IPS DF 4.7 (cell line): ENCODE results near the gene VANGL1.

ENCODE experiments used
- DNase-seq: peaks from one replicate; pipeline ENCODE4 v3.0.0-alpha.2; 2013; ENCODE audit warnings: low spot score; ENCODE audit errors: extremely low read depth

VANGL1 gene

GRCh38 chr1:115643666-115644065 lies 1.9 kb downstream of the VANGL1 start:
- no peak for DNase-seq

- no peak for DNase-seq
These were observed 2.3 kb downstream of the VANGL1 start for GRCh38 chr1:115644109-115644508.

- no peak for DNase-seq
These were observed 5.3 kb downstream of the VANGL1 start for GRCh38 chr1:115647047-115647446.

- DNase-seq, result no peak
These were observed 5.7 kb downstream of the VANGL1 start for GRCh38 chr1:115647507-115647906.

GRCh38 chr1:115647919-115648650 lies 6.3 kb downstream of the VANGL1 start:
- DNase-seq, result no peak

GRCh38 chr1:115648717-115649691 lies 7.2 kb downstream of the VANGL1 start:
- DNase-seq, result no peak

GRCh38 chr1:115649964-115650363 lies 8.2 kb downstream of the VANGL1 start:
- no peak for DNase-seq

GRCh38 chr1:115650961-115651360 lies 9.2 kb downstream of the VANGL1 start:
- DNase-seq, result no peak

GRCh38 chr1:115651391-115651790 lies 9.6 kb downstream of the VANGL1 start:
- no peak for DNase-seq

GRCh38 chr1:115652236-115652788 lies 10.5 kb downstream of the VANGL1 start:
- no peak for DNase-seq

- no peak for DNase-seq
These were observed 12.4 kb downstream of the VANGL1 start for GRCh38 chr1:115654125-115654524.

- no peak for DNase-seq
These were observed 13.0 kb downstream of the VANGL1 start for GRCh38 chr1:115654663-115655305.

- no peak for DNase-seq
These were observed 13.5 kb downstream of the VANGL1 start for GRCh38 chr1:115655306-115655663.

- no peak for DNase-seq
These were observed 14.1 kb downstream of the VANGL1 start for GRCh38 chr1:115655916-115656315.

GRCh38 chr1:115656461-115657077 lies 14.8 kb downstream of the VANGL1 start:
- no peak for DNase-seq

GRCh38 chr1:115658646-115659045 lies 16.9 kb downstream of the VANGL1 start:
- DNase-seq, result no peak

- DNase-seq, result no peak
These were observed 18.4 kb downstream of the VANGL1 start for GRCh38 chr1:115660151-115660550.

GRCh38 chr1:115661157-115661556 lies 19.4 kb downstream of the VANGL1 start:
- no peak for DNase-seq

- no peak for DNase-seq
These were observed 23.7 kb downstream of the VANGL1 start for GRCh38 chr1:115665319-115666096.

- DNase-seq, result no peak
These were observed 24.4 kb downstream of the VANGL1 start for GRCh38 chr1:115666206-115666605.
